IPS-18c (cell line): ENCODE results near the gene RAMP1.
A peak's percentile ranks its signal among the peaks of the same experiment; 100 is the strongest.
"Not testable (repeated sequence)": the region's sequence is repeated elsewhere in the genome, so short reads cannot be mapped to it uniquely, and the experiment has no call there.

Experiments
- H3K4me3 ChIP-seq: 2 replicates; pipeline ENCODE4 v1.7.0; 2013; ENCODE audit warnings: low read depth, mild to moderate bottlenecking, low read length, moderate library complexity; ENCODE audit not compliant: insufficient read depth
- H3K9me3 ChIP-seq: one replicate; pipeline ENCODE4 v1.6.1; 2013; ENCODE audit warnings: mild to moderate bottlenecking, low read length, moderate library complexity; ENCODE audit not compliant: control insufficient read depth, insufficient read depth

RAMP1 gene

GRCh38 chr2:237946423-237946822 lies 87.0 kb downstream of the RAMP1 start:
- Histone ChIP-seq H3K4me3 (no peak overlapping the region), H3K9me3 (no peaks in the 10 kb centered on the region)

GRCh38 chr2:237951354-237951753 lies 91.9 kb downstream of the RAMP1 start:
- H3K9me3 ChIP-seq, H3K4me3 ChIP-seq: not testable (repeated sequence)

GRCh38 chr2:237951878-237952277 lies 92.5 kb downstream of the RAMP1 start:
- H3K9me3 ChIP-seq = no peaks in the 10 kb centered on the region

GRCh38 chr2:237952851-237953250 lies 93.4 kb downstream of the RAMP1 start:
- Histone ChIP-seq H3K4me3 (no peak overlapping the region), H3K9me3 (no peaks in the 10 kb centered on the region)

More at GRCh38 chr2:237951878-237952277, 92.5 kb downstream of the RAMP1 start:
- H3K4me3 ChIP-seq = no peak overlapping the region

GRCh38 chr2:237955640-237956401 lies 96.4 kb downstream of the RAMP1 start:
- Histone ChIP-seq H3K9me3 (peaks cover 4% of the 10 kb centered on the region), H3K4me3 (peak overlapping the region; percentile 53; the same call in 1 of the 2 replicates)

- H3K9me3 ChIP-seq = peaks cover 4% of the 10 kb centered on the region
- H3K4me3 ChIP-seq = peak overlapping the region; percentile 53; the same call in 1 of the 2 replicates
These were observed 96.9 kb downstream of the RAMP1 start for GRCh38 chr2:237956402-237956736.

- Histone ChIP-seq H3K4me3 (no peak overlapping the region), H3K9me3 (peaks cover 10% of the 10 kb centered on the region)
These were observed 102.2 kb downstream of the RAMP1 start for GRCh38 chr2:237961637-237962036.
